Natural killer cell (primary cell): Measurements from ENCODE around the gene SMPD3. TPM values are rescaled to one million over a fixed set of nuclear protein-coding genes. Genes with fewer than 3 reads are reported as not detected.

Experiments
- ATAC-seq, 3 donors: fragments of 150-1000 bp in 2 of 3; fragments of 200-7000 bp in 1 of 3; cut with Tn5 transposase; 1 replicate in 1 of 3; 2 replicates in 2 of 3; pipeline ENCODE4 v1.10.0; 2021; ENCODE audit warnings: mild to moderate bottlenecking in 2 of 3, moderate library complexity in 2 of 3
- DNase-seq, 2 donors: peaks; one replicate each; pipeline versions ENCODE4 v3.0.0 to v3.0.0-alpha.2; 2013 to 2021; ENCODE audit warnings: mixed read lengths in 1 of 2
- H3K27ac ChIP-seq: one replicate; pipeline ENCODE4 v1.5.1; 2013; ENCODE audit warnings: mild to moderate bottlenecking, low read length
- H3K27me3 ChIP-seq: one replicate; pipeline ENCODE4 v1.6.1; 2013; ENCODE audit warnings: low read length; ENCODE audit not compliant: control insufficient read depth, insufficient read depth
- H3K36me3 ChIP-seq: one replicate; pipeline ENCODE4 v1.6.1; 2013; ENCODE audit warnings: low read length; ENCODE audit not compliant: control insufficient read depth, insufficient read depth
- H3K4me1 ChIP-seq: one replicate; pipeline ENCODE4 v1.6.1; 2013; ENCODE audit warnings: low read length; ENCODE audit not compliant: control insufficient read depth, insufficient read depth
- H3K4me3 ChIP-seq: one replicate; pipeline ENCODE4 v1.5.1; 2013; ENCODE audit warnings: low read length
- H3K9me3 ChIP-seq: one replicate; pipeline ENCODE4 v1.6.1; 2013; ENCODE audit warnings: low read length; ENCODE audit not compliant: control insufficient read depth, insufficient read depth
- H3K27ac Mint-ChIP-seq, 2 donors: one replicate each; pipeline ENCODE4 v1.8.0; 2022; ENCODE audit warnings: mild to moderate bottlenecking in 2 of 2, mixed read lengths in 2 of 2, moderate library complexity in 1 of 2
- H3K27me3 Mint-ChIP-seq, 2 donors: one replicate each; pipeline ENCODE4 v1.8.0; 2022; ENCODE audit warnings: low read depth in 2 of 2, mixed read lengths in 2 of 2
- H3K36me3 Mint-ChIP-seq: one replicate; pipeline ENCODE4 v1.8.0; 2022; ENCODE audit warnings: mixed read lengths
- H3K4me1 Mint-ChIP-seq, 2 donors: one replicate each; pipeline ENCODE4 v1.8.0; 2022; ENCODE audit warnings: mixed read lengths in 2 of 2
- H3K4me3 Mint-ChIP-seq: one replicate; pipeline ENCODE4 v1.8.0; 2022; ENCODE audit warnings: mild to moderate bottlenecking, moderate library complexity, mixed read lengths
- H3K9me3 Mint-ChIP-seq, 2 donors: one replicate each; pipeline ENCODE4 v1.8.0; 2022; ENCODE audit warnings: mixed read lengths in 2 of 2
- CTCF ChIP-seq: fragments of 200-600 bp; IDR thresholded peaks from one replicate; pipeline ENCODE4 v1.8.0; 2022; ENCODE audit warnings: antibody characterized with exemption
- WGBS: methylation state at CpG from one replicate; pipeline ENCODE4 v1.1.7; 2013; ENCODE audit warnings: missing lambda C conversion rate; ENCODE audit not compliant: insufficient coverage; 5-methylcytosine and 5-hydroxymethylcytosine counted together
- intact Hi-C: fragments of 100-400 bp; cut with micrococcal nuclease; formaldehyde crosslinking; loops from one replicate; pipeline ENCODE4 v1.14.2; 2022
- total RNA-seq, 4 donors: library from RNA; stranded (reverse); fragments of 120-200 nt in 1 of 4; gene quantifications; one replicate each; pipeline versions ENCODE4 v1.2.3 to v1.2.4, GENCODE V29; 2013 to 2022

SMPD3 gene
- total RNA-seq, 3 donors from 2014 or later (not counting 1 experiment from before 2014, with no cell fraction given), result 2.4 to 13.3 (median 3.2) TPM

- H3K27ac ChIP-seq, result no peak overlapping the region
- Mint-ChIP-seq H3K4me3 (no peak overlapping the region), H3K27me3 (no peaks in the 10 kb centered on the region), H3K9me3 (no peaks in the 10 kb centered on the region), H3K4me1 (peaks cover under 1 to 9% of the 10 kb centered on the region in 2 donors), H3K27ac (no peak overlapping the region), H3K36me3 (no peaks in the 10 kb centered on the region)
- intact Hi-C loops, result no loop called here
- peaks cover 79% of the 10 kb centered on the region for H3K36me3 ChIP-seq
- H3K4me1 ChIP-seq, result no peaks in the 10 kb centered on the region
- DNase-seq (no peak), ATAC-seq (no peak)
- no peaks in the 10 kb centered on the region for H3K9me3 ChIP-seq
- WGBS, result 95% methylated on average over 10 of the region's 10 CpGs
- H3K4me3 ChIP-seq, result no peak overlapping the region
- no peak for TF ChIP-seq CTCF
- H3K27me3 ChIP-seq, result no peaks in the 10 kb centered on the region
Observed at GRCh38 chr16:68349838-68350410, 98.4 kb downstream of the SMPD3 start.

- 97% methylated on average over 27 of the region's 27 CpGs for WGBS
- Mint-ChIP-seq H3K27me3 (no peaks in the 10 kb centered on the region), H3K36me3 (no peaks in the 10 kb centered on the region), H3K27ac (no peak overlapping the region), H3K4me3 (no peak overlapping the region), H3K9me3 (no peaks in the 10 kb centered on the region), H3K4me1 (peaks cover 0 to 7% of the 10 kb centered on the region in 2 donors)
- no peak for TF ChIP-seq CTCF
- peaks cover 77% of the 10 kb centered on the region for H3K36me3 ChIP-seq
- ATAC-seq (no peak), DNase-seq (no peak)
- H3K9me3 ChIP-seq, result no peaks in the 10 kb centered on the region
- intact Hi-C loops, result no loop called here
- no peak overlapping the region for H3K27ac ChIP-seq
- H3K4me1 ChIP-seq, result no peaks in the 10 kb centered on the region
- no peak overlapping the region for H3K4me3 ChIP-seq
- H3K27me3 ChIP-seq, result no peaks in the 10 kb centered on the region
Observed at GRCh38 chr16:68348639-68349445, 99.5 kb downstream of the SMPD3 start.

GRCh38 chr16:68347605-68348004 lies 100.7 kb downstream of the SMPD3 start:
- 67% methylated on average over 3 of the region's 4 CpGs for WGBS
- intact Hi-C loops, result no loop called here
- no peak for DNase-seq
- H3K27me3 ChIP-seq, result no peaks in the 10 kb centered on the region
- no peak overlapping the region for H3K27ac ChIP-seq
- Mint-ChIP-seq H3K9me3 (no peaks in the 10 kb centered on the region), H3K36me3 (no peaks in the 10 kb centered on the region), H3K27me3 (no peaks in the 10 kb centered on the region), H3K27ac (no peak overlapping the region), H3K4me3 (no peak overlapping the region), H3K4me1 (peaks cover 0 to 7% of the 10 kb centered on the region in 2 donors)
- peaks cover 70% of the 10 kb centered on the region for H3K36me3 ChIP-seq
- no peak for TF ChIP-seq CTCF
- no peaks in the 10 kb centered on the region for H3K4me1 ChIP-seq
- H3K4me3 ChIP-seq, result no peak overlapping the region
- no peak for ATAC-seq
- H3K9me3 ChIP-seq, result no peaks in the 10 kb centered on the region
